ENCODE results near the gene GARNL3. TPM values are rescaled to one million over a fixed set of nuclear protein-coding genes. Genes with fewer than 3 reads are reported as not detected.

GARNL3 gene
- total and polyA plus RNA-seq, 7 donors, result 1.2 to 4.8 (median 2.2) TPM

- TF ChIP-seq CTCF (IDR thresholded peaks at IDR 0.05), result no peak
- no peak overlapping the region for H3K4me3 ChIP-seq
- H3K36me3 ChIP-seq (ENCODE audit: insufficient read depth in 1 of 2, low read depth in 1 of 2), result no peaks in the 10 kb centered on the region
- intact Hi-C loops (cut with DNase I), result loop anchor here in 1 of 2 donors (10.0 kb wide), 1 partner anchor 61 kb away; no protein-coding TSS in a partner anchor
- H3K9me3 ChIP-seq, result no peaks in the 10 kb centered on the region
- H3K27me3 ChIP-seq (ENCODE audit: insufficient read depth in 3 of 3, low read length in 2 of 3), result no peaks in the 10 kb centered on the region
- peak overlapping the region; percentile 68 for H3K27ac ChIP-seq
- H3K4me1 ChIP-seq, result peaks cover 7% of the 10 kb centered on the region
- DNase-seq (no peak), ATAC-seq (no peak)
- WGBS, 3 donors, result 88 to 89% (median 88%) methylated on average over 3 of the region's 3 CpGs
Measured at GRCh38 chr9:127345566-127345965, 81.0 kb downstream of the GARNL3 start.

- no peaks in the 10 kb centered on the region for H3K36me3 ChIP-seq (ENCODE audit: insufficient read depth in 1 of 2, low read depth in 1 of 2)
- H3K27ac ChIP-seq, result no peak overlapping the region
- no peak for TF ChIP-seq CTCF (IDR thresholded peaks at IDR 0.05)
- ATAC-seq (no peak), DNase-seq (no peak)
- no peak overlapping the region for H3K4me3 ChIP-seq
- no peaks in the 10 kb centered on the region for H3K27me3 ChIP-seq (ENCODE audit: insufficient read depth in 3 of 3, low read length in 2 of 3)
- H3K4me1 ChIP-seq, result peaks cover 7% of the 10 kb centered on the region
- intact Hi-C loops (cut with DNase I), result loop anchor here in 1 of 2 donors (10.0 kb wide), 1 partner anchor 62 kb away; no protein-coding TSS in a partner anchor
- H3K9me3 ChIP-seq, result no peaks in the 10 kb centered on the region
- 82 to 85% (median 83%) methylated on average over 6 of the region's 6 CpGs for WGBS, 3 donors
Measured at GRCh38 chr9:127346584-127346983, 82.0 kb downstream of the GARNL3 start.

GRCh38 chr9:127347831-127348776, 83.5 kb downstream of the GARNL3 start:
- Histone ChIP-seq H3K27ac (peak overlapping the region; percentile 78), H3K36me3 (ENCODE audit: insufficient read depth in 1 of 2, low read depth in 1 of 2) (no peaks in the 10 kb centered on the region), H3K4me3 (no peak overlapping the region), H3K9me3 (no peaks in the 10 kb centered on the region), H3K4me1 (peaks cover 10% of the 10 kb centered on the region), H3K27me3 (ENCODE audit: insufficient read depth in 3 of 3, low read length in 2 of 3) (no peaks in the 10 kb centered on the region)
- DNase-seq, result no peak
- ATAC-seq, result peak in 3 of 4 donors; percentile 50 to 60 (median 54)
- 71 to 76% (median 73%) methylated on average over 8 of the region's 8 CpGs for WGBS, 3 donors
- intact Hi-C loops (cut with DNase I), result loop anchor here in 1 of 2 donors (10.0 kb wide), 1 partner anchor 63 kb away; no protein-coding TSS in a partner anchor
- TF ChIP-seq CTCF (IDR thresholded peaks at IDR 0.05), result peak; percentile 28

GRCh38 chr9:127349483-127350113, 85.0 kb downstream of the GARNL3 start:
- DNase-seq (no peak), ATAC-seq (peak; percentile 79 to 95 (median 86))
- H3K36me3 ChIP-seq (ENCODE audit: insufficient read depth in 1 of 2, low read depth in 1 of 2), result peaks cover 0 to under 1% of the 10 kb centered on the region in 2 donors
- intact Hi-C loops (cut with DNase I), result loop anchor here in 1 of 2 donors (10.0 kb wide), 1 partner anchor 65 kb away; no protein-coding TSS in a partner anchor
- peaks cover 10% of the 10 kb centered on the region for H3K4me1 ChIP-seq
- no peaks in the 10 kb centered on the region for H3K27me3 ChIP-seq (ENCODE audit: insufficient read depth in 3 of 3, low read length in 2 of 3)
- no peak for TF ChIP-seq CTCF (IDR thresholded peaks at IDR 0.05)
- peak overlapping the region; percentile 78 for H3K27ac ChIP-seq
- H3K4me3 ChIP-seq, result no peak overlapping the region
- WGBS, 3 donors, result 36 to 45% (median 39%) methylated on average over 12 of the region's 12 CpGs
- no peaks in the 10 kb centered on the region for H3K9me3 ChIP-seq

All from psoas muscle (tissue), 8 donors.